D721Med (cell line): ENCODE measurements around the gene COL13A1.

Source experiments
- DNase-seq: peaks from one replicate; pipeline ENCODE4 v3.0.0; 2011; ENCODE audit warnings: low spot score; ENCODE audit not compliant: insufficient read length
- FAIRE-seq: peaks from 2 replicates; lab custom pipeline; 2011; peaks lifted over from hg19 to GRCh38; lab: Jason Lieb, UNC
- TF ChIP-seq, protein P1 (sequence below): IDR thresholded peaks from 2 replicates; pipeline ENCODE4 v1.5.1; 2012; ENCODE audit warnings: mild to moderate bottlenecking, control low read depth; ENCODE audit not compliant: insufficient read depth; ENCODE audit errors: missing control alignments

COL13A1 gene

GRCh38 chr10:69991151-69991550, 189.4 kb downstream of the COL13A1 start:
- FAIRE-seq (no peak), DNase-seq (no peak)
- TF ChIP-seq, protein P1, sequence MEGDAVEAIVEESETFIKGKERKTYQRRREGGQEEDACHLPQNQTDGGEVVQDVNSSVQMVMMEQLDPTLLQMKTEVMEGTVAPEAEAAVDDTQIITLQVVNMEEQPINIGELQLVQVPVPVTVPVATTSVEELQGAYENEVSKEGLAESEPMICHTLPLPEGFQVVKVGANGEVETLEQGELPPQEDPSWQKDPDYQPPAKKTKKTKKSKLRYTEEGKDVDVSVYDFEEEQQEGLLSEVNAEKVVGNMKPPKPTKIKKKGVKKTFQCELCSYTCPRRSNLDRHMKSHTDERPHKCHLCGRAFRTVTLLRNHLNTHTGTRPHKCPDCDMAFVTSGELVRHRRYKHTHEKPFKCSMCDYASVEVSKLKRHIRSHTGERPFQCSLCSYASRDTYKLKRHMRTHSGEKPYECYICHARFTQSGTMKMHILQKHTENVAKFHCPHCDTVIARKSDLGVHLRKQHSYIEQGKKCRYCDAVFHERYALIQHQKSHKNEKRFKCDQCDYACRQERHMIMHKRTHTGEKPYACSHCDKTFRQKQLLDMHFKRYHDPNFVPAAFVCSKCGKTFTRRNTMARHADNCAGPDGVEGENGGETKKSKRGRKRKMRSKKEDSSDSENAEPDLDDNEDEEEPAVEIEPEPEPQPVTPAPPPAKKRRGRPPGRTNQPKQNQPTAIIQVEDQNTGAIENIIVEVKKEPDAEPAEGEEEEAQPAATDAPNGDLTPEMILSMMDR: no peak

DNA sequence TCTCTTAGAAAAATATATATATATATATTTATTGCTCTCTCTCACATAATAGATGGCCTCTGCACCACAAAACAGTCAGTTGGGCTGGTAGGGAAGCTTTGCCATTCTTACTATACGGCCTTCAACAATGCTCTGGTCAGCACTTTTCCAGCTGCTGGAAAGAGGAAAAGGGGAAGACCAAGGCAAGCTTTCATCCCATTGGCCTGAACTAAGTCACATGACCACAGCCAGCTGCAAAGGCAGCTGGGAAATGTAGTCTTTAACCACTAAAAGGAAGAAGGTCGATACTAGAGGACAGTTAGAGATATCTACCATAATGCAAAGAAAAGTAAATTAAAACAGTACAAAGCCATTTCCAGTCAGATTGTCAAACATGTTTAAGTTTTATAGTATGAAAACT, 192.6 kb downstream of the COL13A1 start:
- FAIRE-seq (no peak), DNase-seq (no peak)
- TF ChIP-seq, protein P1: no peak

GRCh38 chr10:69996611-69997010, 194.9 kb downstream of the COL13A1 start:
- no peak for FAIRE-seq
- TF ChIP-seq, protein P1: no peak
- DNase-seq: no peak

GRCh38 chr10:70000262-70000661, 198.6 kb downstream of the COL13A1 start:
- DNase-seq (no peak), FAIRE-seq (no peak)
- TF ChIP-seq, protein P1: no peak

- TF ChIP-seq, protein P1: no peak
- FAIRE-seq (no peak), DNase-seq (no peak)
These were observed 205.6 kb downstream of the COL13A1 start for GRCh38 chr10:70007116-70007820.
